Lung (tissue), 12 donors: ENCODE results near the gene GLYATL1. TPM values are rescaled to one million over a fixed set of nuclear protein-coding genes. Genes with fewer than 3 reads are reported as not detected.

Source experiments
- ATAC-seq: fragments of 200-7000 bp; cut with Tn5 transposase; one replicate; pipeline ENCODE4 v1.9.1; 2020; ENCODE audit warnings: moderate number of reproducible peaks; ENCODE audit not compliant: insufficient read depth, low FRiP score
- DNase-seq, 3 donors: peaks; one replicate each; pipeline ENCODE4 v3.0.0-alpha.2; 2013 to 2017
- H3K27ac ChIP-seq, 2 donors: one replicate each; pipeline ENCODE4 v1.5.1; 2013; ENCODE audit warnings: mild to moderate bottlenecking in 2 of 2, moderate library complexity in 2 of 2, control low read depth in 1 of 2, inconsistent platforms in 1 of 2, low read depth in 1 of 2, low read length in 1 of 2
- H3K27me3 ChIP-seq, 3 donors: one replicate each; pipeline ENCODE4 v1.5.1; 2013; ENCODE audit warnings: low read length in 2 of 3; ENCODE audit not compliant: control insufficient read depth in 3 of 3, insufficient read depth in 3 of 3
- H3K36me3 ChIP-seq, 4 donors: one replicate each; pipeline ENCODE4 v1.5.1; 2013; ENCODE audit warnings: low read length in 4 of 4, mild to moderate bottlenecking in 1 of 4, moderate library complexity in 1 of 4; ENCODE audit not compliant: control insufficient read depth in 4 of 4, insufficient read depth in 4 of 4
- H3K4me1 ChIP-seq, 5 donors: one replicate each; pipeline ENCODE4 v1.5.1; 2013; ENCODE audit warnings: low read length in 5 of 5, mild to moderate bottlenecking in 2 of 5, moderate library complexity in 1 of 5; ENCODE audit not compliant: control insufficient read depth in 5 of 5, insufficient read depth in 5 of 5
- H3K4me3 ChIP-seq: one replicate; pipeline ENCODE4 v1.5.1; 2013; ENCODE audit warnings: mild to moderate bottlenecking, control low read depth, moderate library complexity
- H3K9ac ChIP-seq, 2 donors: one replicate each; pipeline ENCODE4 v1.5.1; 2013; ENCODE audit warnings: low read length in 2 of 2, control low read depth in 1 of 2; ENCODE audit not compliant: insufficient read depth in 1 of 2
- H3K9me3 ChIP-seq, 4 donors: one replicate each; pipeline ENCODE4 v1.5.1; 2013; ENCODE audit warnings: low read length in 3 of 4, mild to moderate bottlenecking in 1 of 4, moderate library complexity in 1 of 4; ENCODE audit not compliant: control insufficient read depth in 4 of 4, insufficient read depth in 3 of 4
- CTCF ChIP-seq: IDR thresholded peaks from 2 replicates; pipeline ENCODE4 v1.5.1; 2012; ENCODE audit warnings: mild to moderate bottlenecking; ENCODE audit errors: control extremely low read depth, extremely low read depth
- WGBS, 2 donors: extraction: QIAGEN DNeasy Blood & Tissue Kit; methylation state at CpG; one replicate each; pipeline ENCODE4 v1.1.7; 2013; 5-methylcytosine and 5-hydroxymethylcytosine counted together
- polyA plus RNA-seq, 2 donors: library from polyadenylated mRNA; stranded (reverse); fragments of 200-250 nt; gene quantifications; one replicate each; pipeline ENCODE4 v1.2.1, GENCODE V29; 2013
- total RNA-seq, 2 donors: library from RNA; depleted of rRNA in 1 of 2; stranded (reverse); fragments of >200 nt in 1 of 2; gene quantifications; one replicate each; pipeline ENCODE4 v1.2.1, GENCODE V29; 2014 to 2021
- donor health status: control.
- donor health status: control.
- donor health status: Bipolar disorder and iron deficiency.
- donor health status: healthy.
- donor health status: DM: yes; HTN: yes; CAD: no.

GLYATL1 gene
- total and polyA plus RNA-seq, 4 donors: 0.05 to 1.8 (median 0.31) TPM; not detected in 1

GRCh38 chr11:58926251-58926650 is 13.0 kb upstream of the GLYATL1 start:
- H3K4me3 ChIP-seq: no peak overlapping the region
- WGBS, 2 donors: 65 to 80% methylated on average over 5 of the region's 5 CpGs
- H3K9me3 ChIP-seq: no peaks in the 10 kb centered on the region
- ATAC-seq: no peak
- no peaks in the 10 kb centered on the region for H3K27me3 ChIP-seq
- peaks cover 0 to 11% (median 0%) of the 10 kb centered on the region in 5 donors for H3K4me1 ChIP-seq
- no peak overlapping the region for H3K27ac ChIP-seq
- H3K9ac ChIP-seq: no peak overlapping the region
- no peaks in the 10 kb centered on the region for H3K36me3 ChIP-seq
- no peak for TF ChIP-seq CTCF
- DNase-seq: no peak

GRCh38 chr11:58926695-58927094 is 12.6 kb upstream of the GLYATL1 start:
- 83 to 86% methylated on average over 1 of the region's 1 CpG for WGBS, 2 donors
- DNase-seq (no peak), ATAC-seq (no peak)
- H3K4me1 ChIP-seq: peaks cover 0 to 7% (median 0%) of the 10 kb centered on the region in 5 donors
- no peak overlapping the region for H3K27ac ChIP-seq
- H3K4me3 ChIP-seq: no peak overlapping the region
- no peaks in the 10 kb centered on the region for H3K27me3 ChIP-seq
- TF ChIP-seq CTCF: no peak
- H3K9ac ChIP-seq: no peak overlapping the region
- no peaks in the 10 kb centered on the region for H3K36me3 ChIP-seq
- no peaks in the 10 kb centered on the region for H3K9me3 ChIP-seq

- WGBS, 2 donors: 1 to 10% methylated on average over 15 of the region's 15 CpGs
- H3K27ac ChIP-seq: no peak overlapping the region
Observed at GRCh38 chr11:58927393-58928106, 11.7 kb upstream of the GLYATL1 start.

More at GRCh38 chr11:58927393-58928106, 11.7 kb upstream of the GLYATL1 start:
- Histone ChIP-seq H3K9ac (no peak overlapping the region), H3K9me3 (no peaks in the 10 kb centered on the region), H3K4me1 (no peaks in the 10 kb centered on the region), H3K27me3 (no peaks in the 10 kb centered on the region), H3K36me3 (no peaks in the 10 kb centered on the region), H3K4me3 (no peak overlapping the region)
- no peak for TF ChIP-seq CTCF
- no peak for ATAC-seq
- DNase-seq: peak; percentile 68 to 82 (median 76)
